Measurements from ENCODE around the gene SNRPD2.
A peak's percentile ranks its signal among the peaks of the same experiment; 100 is the strongest.

DNA sequence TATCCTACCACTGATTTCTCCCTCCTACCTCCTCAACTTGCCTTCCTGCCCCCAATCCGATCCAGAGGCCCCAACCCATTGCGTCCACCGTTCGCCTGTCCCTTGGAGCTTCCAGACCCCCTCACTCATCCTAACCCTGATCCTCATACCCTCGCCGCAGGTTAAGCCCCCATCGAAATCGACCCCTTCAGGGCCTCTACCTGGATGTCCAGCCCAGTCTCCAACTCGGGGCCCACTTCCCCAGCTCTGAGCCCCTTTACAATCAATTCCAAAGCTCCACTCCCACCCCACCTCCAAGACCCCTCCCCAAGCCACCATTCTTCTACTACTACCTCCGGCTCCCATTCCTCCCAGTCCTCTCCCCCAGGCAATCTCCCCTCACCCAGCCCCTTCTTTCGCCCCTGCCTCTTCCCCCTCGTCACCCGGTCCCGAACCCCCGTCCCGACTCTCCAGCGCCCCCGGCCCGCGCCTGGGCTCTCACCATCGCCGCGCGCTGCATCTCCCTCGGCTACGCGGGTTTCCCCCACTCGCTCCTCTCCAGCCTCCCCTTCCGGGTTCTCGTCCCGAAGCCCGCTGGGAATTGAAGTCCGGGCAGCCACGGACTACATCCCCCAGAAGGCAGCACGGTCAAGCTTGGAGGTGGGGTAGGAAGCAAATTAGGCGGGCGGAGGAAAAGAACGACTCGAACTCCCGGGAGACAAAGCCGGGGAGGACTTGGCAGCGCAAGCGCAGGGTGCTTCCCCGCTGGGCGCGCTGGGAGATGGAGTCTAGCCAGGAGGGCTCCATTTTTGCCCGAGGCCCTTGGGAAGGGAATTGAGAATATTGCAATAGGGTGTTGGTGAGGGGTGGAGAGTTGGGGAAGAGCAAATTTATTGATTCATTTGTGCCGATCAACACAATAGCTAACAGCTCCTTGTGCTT, 38.9 kb upstream of the SNRPD2 start, which contains the start of gene FBXO46:
- TF ChIP-seq, protein P1, sequence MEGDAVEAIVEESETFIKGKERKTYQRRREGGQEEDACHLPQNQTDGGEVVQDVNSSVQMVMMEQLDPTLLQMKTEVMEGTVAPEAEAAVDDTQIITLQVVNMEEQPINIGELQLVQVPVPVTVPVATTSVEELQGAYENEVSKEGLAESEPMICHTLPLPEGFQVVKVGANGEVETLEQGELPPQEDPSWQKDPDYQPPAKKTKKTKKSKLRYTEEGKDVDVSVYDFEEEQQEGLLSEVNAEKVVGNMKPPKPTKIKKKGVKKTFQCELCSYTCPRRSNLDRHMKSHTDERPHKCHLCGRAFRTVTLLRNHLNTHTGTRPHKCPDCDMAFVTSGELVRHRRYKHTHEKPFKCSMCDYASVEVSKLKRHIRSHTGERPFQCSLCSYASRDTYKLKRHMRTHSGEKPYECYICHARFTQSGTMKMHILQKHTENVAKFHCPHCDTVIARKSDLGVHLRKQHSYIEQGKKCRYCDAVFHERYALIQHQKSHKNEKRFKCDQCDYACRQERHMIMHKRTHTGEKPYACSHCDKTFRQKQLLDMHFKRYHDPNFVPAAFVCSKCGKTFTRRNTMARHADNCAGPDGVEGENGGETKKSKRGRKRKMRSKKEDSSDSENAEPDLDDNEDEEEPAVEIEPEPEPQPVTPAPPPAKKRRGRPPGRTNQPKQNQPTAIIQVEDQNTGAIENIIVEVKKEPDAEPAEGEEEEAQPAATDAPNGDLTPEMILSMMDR (IDR thresholded peaks at IDR 0.05) = no peak
- TF ChIP-seq POLR2A (IDR thresholded peaks at IDR 0.05) = peak; percentile 45
- TF ChIP-seq EP300 (IDR thresholded peaks at IDR 0.05) = no peak

All from ovary (tissue), 3 donors.